GM21367 (cell line): ENCODE measurements around the gene TSPY8.
"Not testable (repeated sequence)": the region's sequence is repeated elsewhere in the genome, so short reads cannot be mapped to it uniquely, and the experiment has no call there.

Experiments
- ATAC-seq: cut with Tn5 transposase; IDR thresholded peaks from one replicate; pipeline ENCODE4 v1.9.1; 2021; ENCODE audit not compliant: unreplicated experiment

The TSPY8 gene, protein sequence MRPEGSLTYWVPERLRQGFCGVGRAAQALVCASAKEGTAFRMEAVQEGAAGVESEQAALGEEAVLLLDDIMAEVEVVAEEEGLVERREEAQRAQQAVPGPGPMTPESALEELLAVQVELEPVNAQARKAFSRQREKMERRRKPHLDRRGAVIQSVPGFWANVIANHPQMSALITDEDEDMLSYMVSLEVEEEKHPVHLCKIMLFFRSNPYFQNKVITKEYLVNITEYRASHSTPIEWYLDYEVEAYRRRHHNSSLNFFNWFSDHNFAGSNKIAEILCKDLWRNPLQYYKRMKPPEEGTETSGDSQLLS

GRCh38 chrY:9357497-9357896 lies at the start of gene TSPY8:
TSS of gene TSPY8 (plus strand) at chrY:9357797. CDS start at chrY:9357843, 46 bp downstream.
- not testable (repeated sequence) for ATAC-seq

DNA sequence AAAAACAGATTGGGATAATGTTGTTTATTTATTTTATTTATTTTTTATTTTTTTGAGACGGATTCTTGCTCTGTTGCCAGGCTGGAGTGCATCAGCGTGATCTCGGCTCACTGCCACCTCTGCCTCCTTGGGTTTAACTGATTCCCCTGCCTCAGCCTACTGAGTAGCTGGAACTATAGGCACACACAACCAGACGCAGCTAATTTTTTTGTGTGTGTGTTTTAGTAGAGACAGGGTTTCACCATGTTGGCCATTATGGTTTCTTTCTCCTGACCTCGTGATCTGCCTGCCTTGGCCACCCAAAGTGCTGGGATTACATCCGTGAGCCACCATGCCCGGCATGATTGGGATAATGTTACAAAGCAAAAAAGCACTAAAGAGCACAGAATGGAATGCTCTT lies 36.6 kb upstream of the TSPY8 start:
- no peak for ATAC-seq

DNA sequence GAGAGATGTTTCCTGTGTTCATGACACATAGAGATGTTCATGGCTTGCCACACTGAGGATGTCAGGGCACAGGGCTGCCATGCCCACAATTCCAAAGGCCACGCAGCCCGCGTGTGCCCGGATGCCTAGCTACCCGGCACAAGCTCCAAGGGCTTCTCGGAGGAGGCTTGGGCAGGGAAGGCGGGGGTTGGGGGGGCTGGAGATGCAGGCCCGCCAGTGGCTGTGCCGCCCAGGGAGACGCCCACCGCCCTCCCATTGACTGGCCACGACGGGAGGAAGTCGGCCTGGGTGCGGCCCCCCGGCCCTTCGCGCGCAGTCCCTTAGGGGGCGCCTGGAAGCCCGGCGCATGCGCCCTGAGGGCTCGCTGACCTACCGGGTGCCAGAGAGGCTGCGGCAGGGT lies 20.4 kb upstream of the TSPY8 start, which contains the start of gene TSPY4:
TSS of gene TSPY4 (plus strand) at position 301 of the 400 bp plus-strand sequence. CDS start at position 347, 46 bp downstream.
- ATAC-seq: not testable (repeated sequence)

DNA sequence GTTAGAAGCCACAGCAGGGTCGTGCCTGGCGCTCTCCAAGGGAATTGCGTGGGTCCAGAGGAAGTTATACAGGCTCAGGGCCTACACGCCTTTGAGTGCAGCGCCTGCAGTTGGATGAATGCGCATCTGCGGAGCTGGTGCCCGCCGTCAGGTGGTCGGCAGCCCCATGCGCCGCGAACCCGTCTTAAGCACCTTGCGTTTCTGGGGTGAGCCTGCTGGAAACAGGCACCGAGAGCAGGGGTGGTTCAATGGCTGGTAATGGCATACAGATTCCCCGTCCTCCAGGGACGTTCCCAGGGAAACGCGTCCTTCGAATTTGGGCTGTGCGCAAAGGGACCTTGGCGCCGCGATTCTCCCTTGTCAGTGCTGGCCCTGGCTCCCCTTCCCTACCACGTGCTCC lies 38.9 kb downstream of the TSPY8 start:
- not testable (repeated sequence) for ATAC-seq

DNA sequence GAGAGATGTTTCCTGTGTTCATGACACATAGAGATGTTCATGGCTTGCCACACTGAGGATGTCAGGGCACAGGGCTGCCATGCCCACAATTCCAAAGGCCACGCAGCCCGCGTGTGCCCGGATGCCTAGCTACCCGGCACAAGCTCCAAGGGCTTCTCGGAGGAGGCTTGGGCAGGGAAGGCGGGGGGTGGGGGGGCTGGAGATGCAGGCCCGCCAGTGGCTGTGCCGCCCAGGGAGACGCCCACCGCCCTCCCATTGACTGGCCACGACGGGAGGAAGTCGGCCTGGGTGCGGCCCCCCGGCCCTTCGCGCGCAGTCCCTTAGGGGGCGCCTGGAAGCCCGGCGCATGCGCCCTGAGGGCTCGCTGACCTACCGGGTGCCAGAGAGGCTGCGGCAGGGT lies 40.5 kb downstream of the TSPY8 start, which contains the start of gene TSPY3:
TSS of gene TSPY3 (plus strand) at position 301 of the 400 bp plus-strand sequence. CDS start at position 347, 46 bp downstream.
- not testable (repeated sequence) for ATAC-seq
